Fibroblast of lung (primary cell): ENCODE measurements around the gene JDP2. TPM values are rescaled to one million over a fixed set of nuclear protein-coding genes. Genes with fewer than 3 reads are reported as not detected.

Experiments
- DNase-seq, 2 donors: peaks; one replicate each; pipeline versions ENCODE4 v3.0.0 to v3.0.0-alpha.2; 2010; ENCODE audit warnings: low read depth in 2 of 2
- H2AFZ ChIP-seq: 2 replicates; pipeline ENCODE4 v1.5.1; 2012; ENCODE audit warnings: low read length, control low read depth, inconsistent platforms
- H3K27ac ChIP-seq: 2 replicates; pipeline ENCODE4 v1.5.1; 2011; ENCODE audit warnings: low read length, control low read depth; ENCODE audit not compliant: insufficient read depth
- H3K27me3 ChIP-seq: 2 replicates; pipeline ENCODE4 v1.5.1; 2011; ENCODE audit warnings: mild to moderate bottlenecking, low read length; ENCODE audit not compliant: control insufficient read depth, insufficient read depth
- H3K36me3 ChIP-seq: 2 replicates; pipeline ENCODE4 v1.5.1; 2011; ENCODE audit warnings: low read length; ENCODE audit not compliant: control insufficient read depth, insufficient read depth
- H3K4me1 ChIP-seq: 2 replicates; pipeline ENCODE4 v1.5.1; 2011; ENCODE audit warnings: low read length; ENCODE audit not compliant: control insufficient read depth, insufficient read depth; ENCODE audit errors: extremely low read depth
- H3K4me2 ChIP-seq: 2 replicates; pipeline ENCODE4 v1.5.1; 2011; ENCODE audit warnings: low read length, control low read depth; ENCODE audit not compliant: insufficient read depth; ENCODE audit errors: extremely low read depth
- H3K4me3 ChIP-seq, 4 experiments: fragments of 200-600 bp in 1 of 4; sonication (generic) in 1 of 4; replicated peaks in 1 of 4; 2 replicates each; pipeline ENCODE4 v1.5.1; 2011 to 2016; ENCODE audit warnings: low read length in 4 of 4, low read depth in 3 of 4, mild to moderate bottlenecking in 3 of 4, control low read depth in 2 of 4, inconsistent platforms in 1 of 4, mixed read lengths in 1 of 4; ENCODE audit not compliant: insufficient read depth in 1 of 4; ENCODE audit errors: control extremely low read depth in 1 of 4
- H3K79me2 ChIP-seq: 2 replicates; pipeline ENCODE4 v1.5.1; 2012; ENCODE audit warnings: mild to moderate bottlenecking, low read length, inconsistent platforms; ENCODE audit not compliant: control insufficient read depth, insufficient read depth
- H3K9ac ChIP-seq: 2 replicates; pipeline ENCODE4 v1.5.1; 2011; ENCODE audit warnings: mild to moderate bottlenecking, low read length, control low read depth; ENCODE audit not compliant: insufficient read depth
- H3K9me3 ChIP-seq: 2 replicates; pipeline ENCODE4 v1.5.1; 2012; ENCODE audit warnings: low read depth, low read length; ENCODE audit not compliant: control insufficient read depth, insufficient read depth
- H4K20me1 ChIP-seq: 2 replicates; pipeline ENCODE4 v1.5.1; 2011; ENCODE audit warnings: low read length; ENCODE audit not compliant: control insufficient read depth, insufficient read depth; ENCODE audit errors: extremely low read depth
- CTCF ChIP-seq, 2 donors: IDR thresholded peaks in 1 of 2; conservative IDR thresholded peaks in 1 of 2; 1 replicate in 1 of 2; 2 replicates in 1 of 2; pipeline ENCODE4 v1.5.1; 2011 to 2012; ENCODE audit warnings: low read length in 2 of 2, control low read depth in 1 of 2, inconsistent platforms in 1 of 2, low read depth in 1 of 2, mild to moderate bottlenecking in 1 of 2
- EZH2 ChIP-seq: IDR thresholded peaks from 2 replicates; pipeline ENCODE4 v1.5.1; 2012; ENCODE audit warnings: low read length, control low read depth, mild to moderate bottlenecking; ENCODE audit errors: missing control alignments
- polyA plus RNA-seq, 2 donors: library from polyadenylated mRNA; depleted of rRNA in 1 of 2; stranded (reverse) in 1 of 2; unstranded in 1 of 2; fragments of >200 nt; gene quantifications; 2 replicates each; pipeline ENCODE4 v1.2.1, GENCODE V29; 2011 to 2012; ENCODE audit warnings: missing spikeins in 1 of 2
- total RNA-seq: library from RNA; depleted of rRNA; stranded (reverse); fragments of >200 nt; gene quantifications from 2 replicates; pipeline ENCODE4 v1.2.1, GENCODE V29; 2014

The JDP2 gene
- total and polyA plus RNA-seq, 2 donors (not counting 1 experiment from before 2014, with no cell fraction given): 40.8 to 95.3 TPM

GRCh38 chr14:75453817-75454434, 26.1 kb downstream of the JDP2 start:
- H3K4me1 ChIP-seq: peaks cover 35% of the 10 kb centered on the region
- peak overlapping the region; percentile 72 for H3K27ac ChIP-seq
- no peak overlapping the region for H2AFZ ChIP-seq
- H3K9me3 ChIP-seq: no peaks in the 10 kb centered on the region
- H3K27me3 ChIP-seq: no peaks in the 10 kb centered on the region
- no peaks in the 10 kb centered on the region for H4K20me1 ChIP-seq
- H3K4me3 ChIP-seq: no peak overlapping the region
- H3K79me2 ChIP-seq: peaks cover 2% of the 10 kb centered on the region
- TF ChIP-seq EZH2: no peak
- no peak for TF ChIP-seq CTCF (conservative IDR thresholded peaks at IDR 0.05 in 1 of 2, IDR thresholded peaks at IDR 0.05 in 1 of 2; ENCODE audit: low read depth in 1 of 2, low read length in 2 of 2)
- peak overlapping the region; percentile 20 for H3K4me2 ChIP-seq
- H3K36me3 ChIP-seq: no peaks in the 10 kb centered on the region
- no peak for DNase-seq
- no peak overlapping the region for H3K9ac ChIP-seq

GRCh38 chr14:75454963-75455546, 27.2 kb downstream of the JDP2 start:
- TF ChIP-seq EZH2 (no peak), CTCF (conservative IDR thresholded peaks at IDR 0.05 in 1 of 2, IDR thresholded peaks at IDR 0.05 in 1 of 2; ENCODE audit: low read depth in 1 of 2, low read length in 2 of 2) (no peak)
- H3K36me3 ChIP-seq: no peaks in the 10 kb centered on the region
- DNase-seq: peak; percentile 55 to 77
- H3K79me2 ChIP-seq: peaks cover 4% of the 10 kb centered on the region
- H3K4me1 ChIP-seq: peaks cover 35% of the 10 kb centered on the region
- H3K27me3 ChIP-seq: no peaks in the 10 kb centered on the region
- H2AFZ ChIP-seq: no peak overlapping the region
- H4K20me1 ChIP-seq: no peaks in the 10 kb centered on the region
- H3K9ac ChIP-seq: no peak overlapping the region
- no peak overlapping the region for H3K4me3 ChIP-seq
- no peak overlapping the region for H3K27ac ChIP-seq
- no peaks in the 10 kb centered on the region for H3K9me3 ChIP-seq
- no peak overlapping the region for H3K4me2 ChIP-seq

GRCh38 chr14:75456069-75456996, 28.5 kb downstream of the JDP2 start:
- H3K9me3 ChIP-seq: no peaks in the 10 kb centered on the region
- no peaks in the 10 kb centered on the region for H3K27me3 ChIP-seq
- peaks cover 2% of the 10 kb centered on the region for H3K36me3 ChIP-seq
- H3K4me3 ChIP-seq: no peak overlapping the region
- H4K20me1 ChIP-seq: no peaks in the 10 kb centered on the region
- TF ChIP-seq EZH2: no peak
- no peak for TF ChIP-seq CTCF (conservative IDR thresholded peaks at IDR 0.05 in 1 of 2, IDR thresholded peaks at IDR 0.05 in 1 of 2; ENCODE audit: low read depth in 1 of 2, low read length in 2 of 2)
- peaks cover 4% of the 10 kb centered on the region for H3K79me2 ChIP-seq
- H3K4me1 ChIP-seq: peaks cover 34% of the 10 kb centered on the region
- H3K27ac ChIP-seq: no peak overlapping the region
- H3K4me2 ChIP-seq: no peak overlapping the region
- no peak overlapping the region for H2AFZ ChIP-seq
- DNase-seq: no peak
- H3K9ac ChIP-seq: no peak overlapping the region
